ENCODE measurements around the gene KRTAP15-1. TPM values are rescaled to one million over a fixed set of nuclear protein-coding genes. Genes with fewer than 3 reads are reported as not detected.

KRTAP15-1 gene
- total RNA-seq, 1 experiment from 2014 or later = not detected

- H3K14ac ChIP-seq (ENCODE audit: insufficient read depth, low read length) = no peak overlapping the region
- no peak overlapping the region for H4K8ac ChIP-seq (replicated peaks; ENCODE audit: insufficient read length, low read depth, low read length)
- H2BK20ac ChIP-seq (ENCODE audit: low read depth, low read length, poor library complexity, severe bottlenecking) = no peak overlapping the region
- H3K4me2 ChIP-seq (ENCODE audit: insufficient read depth, insufficient read length, low read length) = no peak overlapping the region
- H3K23ac ChIP-seq (ENCODE audit: insufficient read length, low read depth, low read length) = no peak overlapping the region
- TF ChIP-seq, protein P1, sequence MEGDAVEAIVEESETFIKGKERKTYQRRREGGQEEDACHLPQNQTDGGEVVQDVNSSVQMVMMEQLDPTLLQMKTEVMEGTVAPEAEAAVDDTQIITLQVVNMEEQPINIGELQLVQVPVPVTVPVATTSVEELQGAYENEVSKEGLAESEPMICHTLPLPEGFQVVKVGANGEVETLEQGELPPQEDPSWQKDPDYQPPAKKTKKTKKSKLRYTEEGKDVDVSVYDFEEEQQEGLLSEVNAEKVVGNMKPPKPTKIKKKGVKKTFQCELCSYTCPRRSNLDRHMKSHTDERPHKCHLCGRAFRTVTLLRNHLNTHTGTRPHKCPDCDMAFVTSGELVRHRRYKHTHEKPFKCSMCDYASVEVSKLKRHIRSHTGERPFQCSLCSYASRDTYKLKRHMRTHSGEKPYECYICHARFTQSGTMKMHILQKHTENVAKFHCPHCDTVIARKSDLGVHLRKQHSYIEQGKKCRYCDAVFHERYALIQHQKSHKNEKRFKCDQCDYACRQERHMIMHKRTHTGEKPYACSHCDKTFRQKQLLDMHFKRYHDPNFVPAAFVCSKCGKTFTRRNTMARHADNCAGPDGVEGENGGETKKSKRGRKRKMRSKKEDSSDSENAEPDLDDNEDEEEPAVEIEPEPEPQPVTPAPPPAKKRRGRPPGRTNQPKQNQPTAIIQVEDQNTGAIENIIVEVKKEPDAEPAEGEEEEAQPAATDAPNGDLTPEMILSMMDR (conservative IDR thresholded peaks at IDR 0.05) = no peak
- Mint-ChIP-seq H3K36me3 (ENCODE audit: insufficient read depth in 1 of 3, low read depth in 3 of 3) (peaks cover 0 to 4% (median 0%) of the 10 kb centered on the region in 3 experiments; a peak in 1 of 7 replicates), H3K27ac (no peak overlapping the region), H3K27me3 (ENCODE audit: low read depth) (no peaks in the 10 kb centered on the region), H3K9me3 (no peaks in the 10 kb centered on the region), H3K4me1 (peaks cover 8 to 16% of the 10 kb centered on the region in 2 experiments), H3K4me3 (no peak overlapping the region)
- H2BK12ac ChIP-seq (ENCODE audit: insufficient read length, low read depth, low read length) = no peak overlapping the region
- no peak overlapping the region for H3T11ph ChIP-seq (ENCODE audit: low read length)
- no peak for DNase-seq
- no peaks in the 10 kb centered on the region for H3K79me2 ChIP-seq (ENCODE audit: insufficient read depth, low read length)
- H4K5ac ChIP-seq (ENCODE audit: insufficient read length, low read depth, low read length) = no peak overlapping the region
- peaks cover 3% of the 10 kb centered on the region; the same call in 1 of the 2 replicates for H3K4me1 ChIP-seq (ENCODE audit: insufficient read depth, low read length)
- no peak overlapping the region for H2AK5ac ChIP-seq (ENCODE audit: insufficient read length, low read length)
- WGBS (ENCODE audit: extremely low coverage, insufficient read length, low lambda C conversion rate) = no CpG with 5 or more reads among the region's 3 CpGs
- no peaks in the 10 kb centered on the region for H3K79me1 ChIP-seq (ENCODE audit: insufficient read depth, low read depth, low read length, poor library complexity, severe bottlenecking)
- H4K91ac ChIP-seq (ENCODE audit: insufficient read length, low read depth, low read length) = no peak overlapping the region
- H2AFZ ChIP-seq (ENCODE audit: low read length) = no peak overlapping the region
- no peak overlapping the region for H3K18ac ChIP-seq (ENCODE audit: insufficient read length, low read depth, low read length)
- H3K9me3 ChIP-seq (ENCODE audit: control insufficient read depth, low read depth, low read length) = no peaks in the 10 kb centered on the region
- H2BK120ac ChIP-seq (ENCODE audit: low read depth, low read length, poor library complexity, severe bottlenecking) = no peak overlapping the region
- H3K4ac ChIP-seq (ENCODE audit: low read depth, low read length) = no peak overlapping the region
- no peaks in the 10 kb centered on the region for H3K23me2 ChIP-seq (ENCODE audit: insufficient read length, low read depth, low read length, poor library complexity, severe bottlenecking)
- H2BK15ac ChIP-seq (ENCODE audit: low read depth, low read length) = no peak overlapping the region
- H4K20me1 ChIP-seq (ENCODE audit: control insufficient read depth, insufficient read depth, insufficient read length) = no peaks in the 10 kb centered on the region
- H3K27me3 ChIP-seq (ENCODE audit: insufficient read depth, low read length) = no peaks in the 10 kb centered on the region
- no peak overlapping the region for H3K27ac ChIP-seq (ENCODE audit: insufficient read length, low read depth, low read length)
- H2BK5ac ChIP-seq (ENCODE audit: insufficient read length, low read length) = no peak overlapping the region
- H3K9ac ChIP-seq (ENCODE audit: extremely low read depth, insufficient read length, low read length) = no peak overlapping the region
- H3K56ac ChIP-seq (ENCODE audit: insufficient read length, low read depth, low read length) = no peak overlapping the region
Observed at GRCh38 chr21:30448514-30448913, 8.4 kb downstream of the KRTAP15-1 start.

Data from H9 (cell line).